Stimulated activated CD4-positive, alpha-beta T cell treated with anti-CD3 and anti-CD28 coated beads, Interleukin-1b, Interleukin-23, amount 100 ng/mL, for 24 hours (primary cell): Measurements from ENCODE around the gene PIM1.

ENCODE experiments used
- DNase-seq, 4 experiments: peaks; one replicate each; pipeline ENCODE4 v3.0.0-alpha.2; 2020; ENCODE audit warnings: low read depth in 4 of 4, low spot score in 1 of 4

Gene PIM1

GRCh38 chr6:37221585-37222124 is 51.7 kb downstream of the PIM1 start:
- DNase-seq = no peak

DNA sequence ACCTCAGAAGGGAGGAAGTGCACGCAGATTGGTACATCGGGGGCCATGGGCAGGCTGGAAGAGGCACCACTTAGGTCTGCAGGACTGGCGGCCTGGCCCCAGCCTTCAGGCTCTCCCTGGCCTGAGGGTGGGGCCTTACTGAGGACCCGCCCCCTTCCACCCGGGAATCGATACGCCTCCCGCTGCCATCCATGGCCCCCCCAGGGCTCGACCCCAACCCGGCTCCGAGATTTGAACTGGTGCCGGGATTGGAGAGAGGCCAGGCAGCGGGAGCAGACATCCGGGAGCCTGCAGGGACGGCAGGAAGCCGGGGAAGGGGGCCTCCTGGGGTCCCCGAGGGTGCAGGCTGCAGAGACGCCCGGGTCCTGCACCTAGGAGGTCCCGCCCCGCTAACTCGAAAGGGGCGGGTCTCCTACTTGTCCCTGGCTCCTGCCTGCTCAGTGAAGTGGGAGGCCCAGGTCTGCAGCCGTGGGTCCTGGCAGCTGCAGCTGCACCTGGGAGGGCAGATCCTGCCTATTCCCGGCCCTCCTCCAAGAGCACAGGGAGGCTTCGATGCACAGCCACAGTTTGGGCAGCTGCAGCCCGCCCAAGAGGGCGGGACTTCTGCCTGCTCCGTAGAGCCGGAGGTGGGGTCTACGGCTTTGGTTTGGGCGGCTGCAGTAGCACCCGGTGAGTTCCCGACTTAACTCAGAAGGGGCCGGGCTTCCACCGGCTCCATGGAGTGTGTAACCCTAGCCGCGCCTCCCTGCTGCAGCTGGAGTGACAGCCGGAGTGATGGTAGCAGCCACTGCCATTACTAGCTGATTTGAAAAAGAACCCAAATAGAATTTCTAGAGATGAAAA is 52.4 kb downstream of the PIM1 start:
- peak in 3 of 4 experiments; percentile 26 to 67 (median 58) for DNase-seq

GRCh38 chr6:37222992-37223391 is 53.0 kb downstream of the PIM1 start:
- DNase-seq = no peak
